Endothelial cell of umbilical vein (primary cell): ENCODE results near the gene OR2D2. TPM values are rescaled to one million over a fixed set of nuclear protein-coding genes. Genes with fewer than 3 reads are reported as not detected.

Experiments
- BruUV-seq: library from RNA; stranded (reverse); fragments of 400-500 nt; replicated peaks from 2 replicates; lab custom pipeline; 2021; lab: Mats Ljungman, UMichigan
- CTCF ChIA-PET: fragments of 300-600, 350-600 bp; sonication (Branson Sonifier 250); formaldehyde crosslinking; loops from one replicate; lab custom pipeline; 2021; ENCODE audit warnings: antibody characterized with exemption, inconsistent platforms; lab: Charles Lee
- POLR2A ChIA-PET: fragments of 300-600, 350-600 bp; sonication (Branson Sonifier 250); formaldehyde crosslinking; loops from one replicate; lab custom pipeline; 2021; ENCODE audit warnings: antibody characterized with exemption, inconsistent platforms; lab: Charles Lee
- DNase-seq: peaks from one replicate; pipeline ENCODE4 v3.0.0-alpha.2; 2011; ENCODE audit warnings: low read depth, low spot score
- FAIRE-seq: peaks from 2 replicates; lab custom pipeline; 2011; peaks lifted over from hg19 to GRCh38; lab: Jason Lieb, UNC
- H2AFZ ChIP-seq: 2 replicates; pipeline ENCODE4 v1.6.0; 2012; ENCODE audit warnings: low read depth, low read length, control low read depth, inconsistent platforms
- H3K27ac ChIP-seq: 2 replicates; pipeline ENCODE4 v1.5.1; 2011; ENCODE audit warnings: low read depth, mild to moderate bottlenecking, control low read depth, low read length, moderate library complexity; ENCODE audit not compliant: insufficient read depth
- H3K27me3 ChIP-seq, 2 experiments: 2 replicates each; pipeline versions ENCODE4 v1.6.0 to v1.6.1; 2011; ENCODE audit warnings: low read length in 2 of 2, mixed read lengths in 1 of 2; ENCODE audit not compliant: control insufficient read depth in 2 of 2, insufficient read depth in 2 of 2
- H3K36me3 ChIP-seq, 2 experiments: 2 replicates in 1 of 2; 3 replicates in 1 of 2; pipeline ENCODE4 v1.5.1; 2011; ENCODE audit warnings: low read length in 2 of 2, mild to moderate bottlenecking in 1 of 2, moderate library complexity in 1 of 2; ENCODE audit not compliant: control insufficient read depth in 2 of 2, insufficient read depth in 2 of 2; ENCODE audit errors: extremely low read depth in 1 of 2
- H3K4me1 ChIP-seq: 3 replicates; pipeline ENCODE4 v1.5.1; 2011; ENCODE audit warnings: mild to moderate bottlenecking, low read length; ENCODE audit not compliant: control insufficient read depth, insufficient read depth; ENCODE audit errors: extremely low read depth
- H3K4me2 ChIP-seq: 2 replicates; pipeline ENCODE4 v1.6.1; 2011; ENCODE audit warnings: low read length, control low read depth, mixed read lengths; ENCODE audit not compliant: insufficient read depth
- H3K4me3 ChIP-seq, 3 experiments: fragments of 200-600 bp in 1 of 3; sonication (generic), shearing (Covaris generic) in 1 of 3; replicated peaks in 1 of 3; 2 replicates each; pipeline ENCODE4 v1.5.1; 2011 to 2016; ENCODE audit warnings: control low read depth in 3 of 3, low read length in 3 of 3, mild to moderate bottlenecking in 2 of 3, inconsistent platforms in 1 of 3, low read depth in 1 of 3, moderate library complexity in 1 of 3; ENCODE audit not compliant: insufficient read depth in 1 of 3
- H3K79me2 ChIP-seq: 2 replicates; pipeline ENCODE4 v1.6.0; 2012; ENCODE audit warnings: low read length, inconsistent platforms; ENCODE audit not compliant: control insufficient read depth, insufficient read depth
- H3K9ac ChIP-seq: replicated peaks from 2 replicates; pipeline ENCODE3; 2011; ENCODE audit warnings: low read length, control low read depth; ENCODE audit not compliant: insufficient read depth; ENCODE audit errors: extremely low read depth
- H3K9me1 ChIP-seq: replicated peaks from 3 replicates; pipeline ENCODE4 v1.6.0; 2011; ENCODE audit warnings: mild to moderate bottlenecking, low read length; ENCODE audit not compliant: control insufficient read depth, insufficient read depth; ENCODE audit errors: extremely low read depth
- H3K9me3 ChIP-seq: replicated peaks from 2 replicates; pipeline ENCODE4 v1.5.1; 2012; ENCODE audit warnings: low read length, inconsistent platforms; ENCODE audit not compliant: control insufficient read depth, insufficient read depth
- H4K20me1 ChIP-seq: replicated peaks from 2 replicates; pipeline ENCODE3; 2011; ENCODE audit warnings: mild to moderate bottlenecking, low read length; ENCODE audit not compliant: control insufficient read depth, insufficient read depth; ENCODE audit errors: extremely low read depth
- EZH2 ChIP-seq: IDR thresholded peaks from 2 replicates; pipeline ENCODE4 v1.6.1; 2012; ENCODE audit warnings: borderline replicate concordance, low read depth, mild to moderate bottlenecking, moderate library complexity, low read length, inconsistent platforms; ENCODE audit not compliant: severe bottlenecking
- FOS ChIP-seq: IDR thresholded peaks from 2 replicates; pipeline ENCODE4 v1.6.1; 2011; ENCODE audit warnings: mild to moderate bottlenecking, low read length, moderate library complexity, borderline replicate concordance; ENCODE audit not compliant: insufficient read depth
- GATA2 ChIP-seq: IDR thresholded peaks from 2 replicates; pipeline ENCODE4 v1.7.0; 2011; ENCODE audit warnings: low read depth, mild to moderate bottlenecking, moderate library complexity, mixed read lengths, low read length; ENCODE audit not compliant: insufficient read length, insufficient read depth
- JUN ChIP-seq: IDR thresholded peaks from 2 replicates; pipeline ENCODE4 v1.6.1; 2011; ENCODE audit warnings: borderline replicate concordance, low read depth; ENCODE audit not compliant: insufficient read length, insufficient read depth
- MYC ChIP-seq: IDR thresholded peaks from one replicate; pipeline ENCODE4 v1.6.1; 2011; ENCODE audit warnings: mild to moderate bottlenecking, low read depth, low read length
- POLR2A ChIP-seq: IDR thresholded peaks from 2 replicates; pipeline ENCODE4 v1.6.1; 2012; ENCODE audit warnings: low read depth, mild to moderate bottlenecking, control low read depth, low read length
- POLR2AphosphoS5 ChIP-seq: IDR thresholded peaks from 2 replicates; pipeline ENCODE4 v1.6.1; 2012; ENCODE audit warnings: low read depth, mild to moderate bottlenecking, control low read depth, low read length, moderate library complexity; ENCODE audit not compliant: insufficient read depth
- dilution Hi-C: fragments of 300-500 bp; cut with MboI; formaldehyde crosslinking; loops from one replicate; pipeline ENCODE4 v1.15.0; 2019; ENCODE audit warnings: low sequenced_read_pairs; ENCODE audit not compliant: extremely low pct_ligation_motif_present
- intact Hi-C: fragments of 100-400 bp; cut with micrococcal nuclease; formaldehyde crosslinking; loops from one replicate; pipeline ENCODE4 v1.10.0; 2022
- polyA plus RNA-seq, 4 experiments: library from polyadenylated mRNA; depleted of rRNA in 3 of 4; stranded (reverse) in 3 of 4; unstranded in 1 of 4; fragments of >200 nt; gene quantifications; 2 replicates each; pipeline versions ENCODE4 v1.2.1 to v1.2.3, GENCODE V29; 2011 to 2012; ENCODE audit warnings: missing spikeins in 1 of 4
- total RNA-seq: library from RNA; stranded (reverse); gene quantifications from 2 replicates; pipeline ENCODE4 v1.2.3, GENCODE V29; 2021
- TF ChIP-seq, protein P1 (sequence below), 2 donors: IDR thresholded peaks; 1 replicate in 1 of 2; 2 replicates in 1 of 2; pipeline ENCODE4 v1.5.1; 2011; ENCODE audit warnings: low read length in 2 of 2, mild to moderate bottlenecking in 2 of 2, moderate library complexity in 2 of 2, control low read depth in 1 of 2, inconsistent platforms in 1 of 2, low read depth in 1 of 2; ENCODE audit not compliant: insufficient read depth in 1 of 2; ENCODE audit errors: extremely low read depth in 1 of 2
- TF ChIP-seq, protein P2 (sequence below): IDR thresholded peaks from 2 replicates; pipeline ENCODE4 v1.6.1; 2011; ENCODE audit not compliant: insufficient read depth, insufficient read length

OR2D2 gene
- total and polyA plus RNA-seq, 2 donors (not counting 3 experiments of a cell fraction or from before 2014, with no cell fraction given) = 0.08 to 0.31 TPM

DNA sequence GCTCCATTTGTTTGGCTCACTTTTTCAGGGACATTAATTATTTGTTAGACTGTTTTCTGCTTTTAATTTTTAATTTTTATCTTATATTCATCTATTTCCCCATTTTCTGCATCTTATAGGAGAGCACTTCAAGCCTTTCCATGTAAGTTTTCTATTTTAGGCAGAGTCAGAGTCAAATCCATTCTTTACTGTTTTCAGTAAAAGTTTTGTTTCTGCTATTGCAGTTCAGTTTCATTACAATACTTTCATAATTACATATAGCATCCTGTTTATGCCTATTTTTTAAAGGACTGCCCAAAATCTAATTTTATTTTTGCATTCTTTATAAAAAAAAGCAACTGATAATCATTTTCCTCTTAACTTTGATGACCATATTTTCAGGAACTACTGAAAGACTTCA lies 50.6 kb downstream of the OR2D2 start:
- Histone ChIP-seq H3K79me2 (no peaks in the 10 kb centered on the region), H3K4me3 (no peak overlapping the region), H3K27me3 (peaks cover 0 to 2% of the 10 kb centered on the region in 2 experiments), H3K9me1 (no peaks in the 10 kb centered on the region), H2AFZ (no peak overlapping the region), H3K9me3 (no peaks in the 10 kb centered on the region), H3K4me1 (no peaks in the 10 kb centered on the region), H4K20me1 (no peaks in the 10 kb centered on the region), H3K36me3 (no peaks in the 10 kb centered on the region), H3K9ac (no peak overlapping the region), H3K27ac (no peak overlapping the region), H3K4me2 (no peak overlapping the region)
- BruUV-seq = no TSS peak
- ChIA-PET CTCF (no interaction called here), POLR2A (no interaction called here)
- FAIRE-seq (no peak), DNase-seq (no peak)
- dilution Hi-C loops (no loop called here), intact Hi-C loops (no loop called here)
- no peak for TF ChIP-seq MYC
- TF ChIP-seq GATA2 = no peak
- TF ChIP-seq, protein P1, sequence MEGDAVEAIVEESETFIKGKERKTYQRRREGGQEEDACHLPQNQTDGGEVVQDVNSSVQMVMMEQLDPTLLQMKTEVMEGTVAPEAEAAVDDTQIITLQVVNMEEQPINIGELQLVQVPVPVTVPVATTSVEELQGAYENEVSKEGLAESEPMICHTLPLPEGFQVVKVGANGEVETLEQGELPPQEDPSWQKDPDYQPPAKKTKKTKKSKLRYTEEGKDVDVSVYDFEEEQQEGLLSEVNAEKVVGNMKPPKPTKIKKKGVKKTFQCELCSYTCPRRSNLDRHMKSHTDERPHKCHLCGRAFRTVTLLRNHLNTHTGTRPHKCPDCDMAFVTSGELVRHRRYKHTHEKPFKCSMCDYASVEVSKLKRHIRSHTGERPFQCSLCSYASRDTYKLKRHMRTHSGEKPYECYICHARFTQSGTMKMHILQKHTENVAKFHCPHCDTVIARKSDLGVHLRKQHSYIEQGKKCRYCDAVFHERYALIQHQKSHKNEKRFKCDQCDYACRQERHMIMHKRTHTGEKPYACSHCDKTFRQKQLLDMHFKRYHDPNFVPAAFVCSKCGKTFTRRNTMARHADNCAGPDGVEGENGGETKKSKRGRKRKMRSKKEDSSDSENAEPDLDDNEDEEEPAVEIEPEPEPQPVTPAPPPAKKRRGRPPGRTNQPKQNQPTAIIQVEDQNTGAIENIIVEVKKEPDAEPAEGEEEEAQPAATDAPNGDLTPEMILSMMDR (IDR thresholded peaks at IDR 0.05; ENCODE audit: extremely low read depth in 1 of 2, insufficient read depth in 1 of 2, low read depth in 1 of 2, low read length in 2 of 2) = no peak
- TF ChIP-seq POLR2AphosphoS5 = no peak
- no peak for TF ChIP-seq FOS
- no peak for TF ChIP-seq EZH2
- no peak for TF ChIP-seq POLR2A
- TF ChIP-seq JUN = no peak
- TF ChIP-seq, protein P2, sequence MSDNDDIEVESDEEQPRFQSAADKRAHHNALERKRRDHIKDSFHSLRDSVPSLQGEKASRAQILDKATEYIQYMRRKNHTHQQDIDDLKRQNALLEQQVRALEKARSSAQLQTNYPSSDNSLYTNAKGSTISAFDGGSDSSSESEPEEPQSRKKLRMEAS = no peak

Other genes starting within 250 kb of the OR2D2 start
- 73.0 and 73.1 TPM in 2 replicates for gene DCHS1, start 236.7 kb downstream of the OR2D2 start, total RNA-seq
- gene DCHS1, start 236.7 kb downstream of the OR2D2 start, polyA plus RNA-seq = 56.2 and 64.2 TPM in 2 replicates
- gene MRPL17, start 209.2 kb downstream of the OR2D2 start, total RNA-seq = 86.8 and 87.2 TPM in 2 replicates
- 61.7 and 67.6 TPM in 2 replicates for gene MRPL17, start 209.2 kb downstream of the OR2D2 start, polyA plus RNA-seq
- gene OR2AG2, start 120.5 kb downstream of the OR2D2 start, total RNA-seq = 0.33 and 0.46 TPM in 2 replicates
- gene OR2AG2, start 120.5 kb downstream of the OR2D2 start, polyA plus RNA-seq = 0.13 and 0.18 TPM in 2 replicates
- gene OR2AG1, start 109.5 kb downstream of the OR2D2 start, total RNA-seq = not detected in 2 replicates
- not detected in 2 replicates for gene OR2AG1, start 109.5 kb downstream of the OR2D2 start, polyA plus RNA-seq
- 0.27 and 0.46 TPM in 2 replicates for gene OR6A2, start 92.8 kb downstream of the OR2D2 start, total RNA-seq
- gene OR6A2, start 92.8 kb downstream of the OR2D2 start, polyA plus RNA-seq = 0.06 and 0.21 TPM in 2 replicates
- not detected in 2 replicates for gene OR10A5, start 46.8 kb downstream of the OR2D2 start, total RNA-seq
- not detected in 2 replicates for gene OR10A5, start 46.8 kb downstream of the OR2D2 start, polyA plus RNA-seq
- gene OR10A2, start 29.4 kb downstream of the OR2D2 start, total RNA-seq = not detected in 2 replicates
- gene OR10A2, start 29.4 kb downstream of the OR2D2 start, polyA plus RNA-seq = not detected in 2 replicates
- gene OR10A4, start 15.9 kb downstream of the OR2D2 start, total RNA-seq = not detected in 2 replicates
- gene OR10A4, start 15.9 kb downstream of the OR2D2 start, polyA plus RNA-seq = not detected in 2 replicates
- gene OR2D3, start 28.5 kb upstream of the OR2D2 start, total RNA-seq = not detected in 2 replicates
- not detected in 2 replicates for gene OR2D3, start 28.5 kb upstream of the OR2D2 start, polyA plus RNA-seq
- gene ZNF215, start 33.9 kb upstream of the OR2D2 start, total RNA-seq = 2.9 and 6.0 TPM in 2 replicates
- 0.86 and 1.2 TPM in 2 replicates for gene ZNF215, start 33.9 kb upstream of the OR2D2 start, polyA plus RNA-seq
- 1.7 and 2.5 TPM in 2 replicates for gene ZNF214, start 127.8 kb upstream of the OR2D2 start, total RNA-seq
- gene ZNF214, start 127.8 kb upstream of the OR2D2 start, polyA plus RNA-seq = 0.45 and 0.94 TPM in 2 replicates
- 0.24 and 0.35 TPM in 2 replicates for gene NLRP14, start 128.0 kb upstream of the OR2D2 start, total RNA-seq
- gene NLRP14, start 128.0 kb upstream of the OR2D2 start, polyA plus RNA-seq = 0.21 and 0.26 TPM in 2 replicates
- 0.51 TPM in 1 of 2 replicates, not detected in the other for gene RBMXL2, start 196.5 kb upstream of the OR2D2 start, total RNA-seq
- gene RBMXL2, start 196.5 kb upstream of the OR2D2 start, polyA plus RNA-seq = 0.24 and 0.25 TPM in 2 replicates